Prostate gland (tissue), 2 donors: ENCODE data around the gene PDE7B. TPM values are rescaled to one million over a fixed set of nuclear protein-coding genes. Genes with fewer than 3 reads are reported as not detected.

Source experiments
- DNase-seq: peaks from one replicate; pipeline ENCODE4 v3.0.0-alpha.2; 2019; ENCODE audit warnings: low spot score
- H3K27ac ChIP-seq, 2 donors: fragments of 200-600 bp; sonication (generic); 2 replicates each; pipeline ENCODE4 v1.5.1; 2017 to 2019
- H3K27me3 ChIP-seq: fragments of 200-600 bp; sonication (generic); replicated peaks from 2 replicates; pipeline ENCODE4 v1.5.1; 2019; ENCODE audit not compliant: insufficient read depth
- H3K36me3 ChIP-seq, 2 donors: fragments of 200-600 bp; sonication (generic); 1 replicate in 1 of 2; 2 replicates in 1 of 2; pipeline versions ENCODE4 v1.5.1 to v1.8.1; 2017 to 2019
- H3K4me1 ChIP-seq: fragments of 200-600 bp; sonication (generic); replicated peaks from 2 replicates; pipeline ENCODE4 v1.5.1; 2019
- H3K4me3 ChIP-seq, 2 donors: fragments of 200-600 bp; sonication (generic); 2 replicates each; pipeline ENCODE4 v1.5.1; 2017 to 2019
- H3K9me3 ChIP-seq: fragments of 200-600 bp; sonication (generic); 2 replicates; pipeline ENCODE4 v1.5.1; 2017
- POLR2A ChIP-seq: fragments of 450-650 bp; IDR thresholded peaks from one replicate; pipeline ENCODE4 v1.6.1; 2016; ENCODE audit warnings: antibody characterized with exemption, mild to moderate bottlenecking
- POLR2AphosphoS5 ChIP-seq: sonication (generic); formaldehyde crosslinking; IDR thresholded peaks from one replicate; pipeline ENCODE4 v1.6.1; 2017; ENCODE audit warnings: antibody characterized with exemption
- WGBS: methylation state at CpG from one replicate; pipeline ENCODE4 v1.1.5; 2018; 5-methylcytosine and 5-hydroxymethylcytosine counted together
- intact Hi-C: fragments of 100-400 bp; cut with DNase I; formaldehyde crosslinking; loops from one replicate; pipeline ENCODE4 v1.14.2; 2022
- total RNA-seq, 2 donors: library from RNA; depleted of rRNA; stranded (reverse); fragments of >200 nt; gene quantifications; one replicate each; pipeline ENCODE4 v1.1.0, GENCODE V29; 2016
- TF ChIP-seq, protein P1 (sequence below), 4 experiments: fragments of 200-600 bp in 2 of 4; fragments of 450-650 bp in 2 of 4; sonication (generic) in 2 of 4; IDR thresholded peaks; 1 replicate in 3 of 4; 2 replicates in 1 of 4; pipeline ENCODE4 v1.5.1; 2016 to 2019; ENCODE audit warnings: antibody characterized with exemption in 4 of 4, mild to moderate bottlenecking in 2 of 4, moderate library complexity in 2 of 4

Gene PDE7B
- total RNA-seq, 2 donors from 2014 or later, result 4.7 to 6.3 TPM

DNA sequence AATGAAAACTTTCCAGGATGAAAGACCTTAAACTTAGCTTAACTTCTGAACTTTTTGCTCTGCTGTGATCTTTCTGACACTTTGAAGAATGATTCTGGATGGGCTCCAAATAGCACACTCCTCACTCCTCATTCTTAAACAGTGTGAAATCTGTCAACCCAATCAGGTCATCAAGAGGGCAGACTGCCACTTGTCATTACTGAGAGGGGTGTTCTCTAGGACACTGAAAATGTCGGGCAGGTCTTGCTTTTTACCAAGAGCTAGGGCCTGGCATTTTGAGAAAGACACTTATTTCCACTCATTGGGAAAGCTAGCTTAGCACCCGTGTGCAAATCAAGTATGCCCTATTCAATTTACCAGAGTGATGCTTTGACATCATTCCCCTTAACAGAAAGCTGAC is 276.4 kb downstream of the PDE7B start:
- Histone ChIP-seq H3K27me3 (no peaks in the 10 kb centered on the region), H3K27ac (no peak overlapping the region), H3K4me3 (no peak overlapping the region), H3K9me3 (no peaks in the 10 kb centered on the region), H3K36me3 (no peaks in the 10 kb centered on the region), H3K4me1 (no peaks in the 10 kb centered on the region)
- intact Hi-C loops, result no loop called here
- WGBS, result 44% methylated on average over 2 of the region's 2 CpGs
- DNase-seq, result no peak
- TF ChIP-seq POLR2AphosphoS5 (no peak), POLR2A (no peak)
- TF ChIP-seq, protein P1, sequence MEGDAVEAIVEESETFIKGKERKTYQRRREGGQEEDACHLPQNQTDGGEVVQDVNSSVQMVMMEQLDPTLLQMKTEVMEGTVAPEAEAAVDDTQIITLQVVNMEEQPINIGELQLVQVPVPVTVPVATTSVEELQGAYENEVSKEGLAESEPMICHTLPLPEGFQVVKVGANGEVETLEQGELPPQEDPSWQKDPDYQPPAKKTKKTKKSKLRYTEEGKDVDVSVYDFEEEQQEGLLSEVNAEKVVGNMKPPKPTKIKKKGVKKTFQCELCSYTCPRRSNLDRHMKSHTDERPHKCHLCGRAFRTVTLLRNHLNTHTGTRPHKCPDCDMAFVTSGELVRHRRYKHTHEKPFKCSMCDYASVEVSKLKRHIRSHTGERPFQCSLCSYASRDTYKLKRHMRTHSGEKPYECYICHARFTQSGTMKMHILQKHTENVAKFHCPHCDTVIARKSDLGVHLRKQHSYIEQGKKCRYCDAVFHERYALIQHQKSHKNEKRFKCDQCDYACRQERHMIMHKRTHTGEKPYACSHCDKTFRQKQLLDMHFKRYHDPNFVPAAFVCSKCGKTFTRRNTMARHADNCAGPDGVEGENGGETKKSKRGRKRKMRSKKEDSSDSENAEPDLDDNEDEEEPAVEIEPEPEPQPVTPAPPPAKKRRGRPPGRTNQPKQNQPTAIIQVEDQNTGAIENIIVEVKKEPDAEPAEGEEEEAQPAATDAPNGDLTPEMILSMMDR (IDR thresholded peaks at IDR 0.05), result no peak

- Histone ChIP-seq H3K4me1 (no peaks in the 10 kb centered on the region), H3K27ac (no peak overlapping the region), H3K9me3 (no peaks in the 10 kb centered on the region), H3K4me3 (no peak overlapping the region), H3K36me3 (no peaks in the 10 kb centered on the region), H3K27me3 (no peaks in the 10 kb centered on the region)
- no peak for DNase-seq
- intact Hi-C loops, result no loop called here
- WGBS, result 44% methylated on average over 3 of the region's 3 CpGs
- no peak for TF ChIP-seq POLR2AphosphoS5
- TF ChIP-seq, protein P1 (IDR thresholded peaks at IDR 0.05), result no peak
- no peak for TF ChIP-seq POLR2A
Measured at GRCh38 chr6:136129365-136129764, 277.9 kb downstream of the PDE7B start.

GRCh38 chr6:136134268-136134667 is 282.8 kb downstream of the PDE7B start:
- intact Hi-C loops, result no loop called here
- no peaks in the 10 kb centered on the region for H3K36me3 ChIP-seq
- H3K4me1 ChIP-seq, result no peaks in the 10 kb centered on the region
- DNase-seq, result no peak
- no peaks in the 10 kb centered on the region for H3K9me3 ChIP-seq
- H3K4me3 ChIP-seq, result no peak overlapping the region
- no peak overlapping the region for H3K27ac ChIP-seq
- H3K27me3 ChIP-seq, result no peaks in the 10 kb centered on the region
- 86% methylated on average over 5 of the region's 5 CpGs for WGBS
- TF ChIP-seq, protein P1 (IDR thresholded peaks at IDR 0.05), result no peak
- no peak for TF ChIP-seq POLR2A
- TF ChIP-seq POLR2AphosphoS5, result no peak

GRCh38 chr6:136134751-136135150 is 283.2 kb downstream of the PDE7B start:
- no peak overlapping the region for H3K27ac ChIP-seq
- no peaks in the 10 kb centered on the region for H3K27me3 ChIP-seq
- no peaks in the 10 kb centered on the region for H3K36me3 ChIP-seq
- no peak for TF ChIP-seq POLR2AphosphoS5
- TF ChIP-seq, protein P1 (IDR thresholded peaks at IDR 0.05), result no peak
- no peak for TF ChIP-seq POLR2A
- intact Hi-C loops, result no loop called here
- no peaks in the 10 kb centered on the region for H3K4me1 ChIP-seq
- DNase-seq, result no peak
- no peaks in the 10 kb centered on the region for H3K9me3 ChIP-seq
- 81% methylated on average over 3 of the region's 3 CpGs for WGBS
- H3K4me3 ChIP-seq, result no peak overlapping the region

DNA sequence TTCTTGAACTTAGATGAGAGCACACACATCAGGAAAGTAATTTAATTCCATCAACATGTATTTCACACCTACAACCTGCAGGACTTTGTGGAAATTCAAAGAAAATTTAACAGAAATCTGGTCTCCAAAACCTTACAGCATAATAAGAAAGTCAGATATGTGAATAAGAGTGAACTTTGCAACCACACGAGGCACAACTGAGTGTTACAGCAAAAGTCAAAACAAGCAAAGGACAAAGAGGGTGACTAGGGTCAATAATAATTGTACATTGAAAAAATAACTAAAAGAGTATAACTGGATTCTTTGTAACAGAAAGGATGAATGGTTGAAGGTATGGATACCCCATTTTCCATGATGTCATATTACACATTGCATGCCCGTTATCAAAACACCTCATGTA is 284.8 kb downstream of the PDE7B start:
- TF ChIP-seq, protein P1 (IDR thresholded peaks at IDR 0.05), result no peak
- TF ChIP-seq POLR2AphosphoS5 (no peak), POLR2A (no peak)
- 80% methylated on average over 2 of the region's 2 CpGs for WGBS
- Histone ChIP-seq H3K4me1 (no peaks in the 10 kb centered on the region), H3K36me3 (no peaks in the 10 kb centered on the region), H3K4me3 (no peak overlapping the region), H3K9me3 (no peaks in the 10 kb centered on the region), H3K27me3 (no peaks in the 10 kb centered on the region), H3K27ac (no peak overlapping the region)
- intact Hi-C loops, result no loop called here
- DNase-seq, result no peak
